Chondrocyte (in vitro differentiated cells): ENCODE results near the gene ADGRF5. TPM values are rescaled to one million over a fixed set of nuclear protein-coding genes. Genes with fewer than 3 reads are reported as not detected.

Experiments used
- DNase-seq: peaks from one replicate; pipeline ENCODE4 v3.0.0; 2021; ENCODE audit warnings: mixed read lengths, low spot score
- H3K27ac Mint-ChIP-seq: one replicate; pipeline ENCODE4 v1.8.0; 2021; ENCODE audit warnings: mild to moderate bottlenecking, moderate library complexity, mixed read lengths; ENCODE audit not compliant: unreplicated experiment
- H3K27me3 Mint-ChIP-seq: 2 replicates; pipeline ENCODE4 v1.8.0; 2021; ENCODE audit warnings: low read depth, mixed read lengths
- H3K36me3 Mint-ChIP-seq: 2 replicates; pipeline ENCODE4 v1.8.0; 2021; ENCODE audit warnings: low read depth, mixed read lengths
- H3K4me1 Mint-ChIP-seq: 2 replicates; pipeline ENCODE4 v1.8.0; 2021; ENCODE audit warnings: low read depth, mild to moderate bottlenecking, mixed read lengths
- H3K4me3 Mint-ChIP-seq: one replicate; pipeline ENCODE4 v1.8.0; 2021; ENCODE audit warnings: mild to moderate bottlenecking, moderate library complexity, mixed read lengths; ENCODE audit not compliant: unreplicated experiment
- H3K9me3 Mint-ChIP-seq: 2 replicates; pipeline ENCODE4 v1.8.0; 2021; ENCODE audit warnings: low read depth, mixed read lengths
- long read RNA-seq: library from polyadenylated mRNA; stranded (forward); transcript quantifications from one replicate; pipeline ENCODE4 v2.0.0, GENCODE V29; 2021
- total RNA-seq: library from RNA; stranded (reverse); gene quantifications from 3 replicates; pipeline ENCODE4 v1.2.1, GENCODE V29; 2021
- TF ChIP-seq, protein P1 (sequence below): fragments of 200-600 bp; sonication (generic); IDR thresholded peaks from 2 replicates; pipeline ENCODE4 v1.5.0; 2021; ENCODE audit warnings: antibody characterized with exemption, mild to moderate bottlenecking, moderate library complexity

ADGRF5 gene
- total RNA-seq = 0.67 to 0.95 TPM in 2 of 3 replicates, not detected in the other
- long read RNA-seq = 0 reads

DNA sequence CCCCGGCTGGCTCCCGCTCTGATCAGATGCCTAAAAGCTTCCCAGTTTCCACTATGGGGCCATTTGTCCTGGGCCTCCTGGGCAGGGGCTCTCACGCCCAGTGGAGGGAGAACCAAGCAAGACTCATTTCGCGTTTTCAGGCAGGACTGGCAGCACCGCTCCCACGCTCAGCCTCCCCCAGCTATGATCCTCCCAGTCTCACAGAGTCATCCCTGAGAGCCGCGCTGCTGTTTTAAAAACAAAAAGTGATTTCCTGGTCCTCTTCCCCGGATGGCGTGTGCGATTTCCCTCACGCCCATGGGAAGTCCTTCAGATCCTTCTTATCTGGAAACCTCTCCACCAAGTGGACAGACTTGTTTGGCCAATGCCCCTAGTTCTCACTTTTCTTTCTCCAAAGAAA is at the start of gene ADGRF5:
Gene ADGRF5 (minus strand): TSS at position 208 of the 400 bp plus-strand sequence. CDS start 15,176 bp downstream, outside the sequence.
- Mint-ChIP-seq H3K4me3 (no peak within 1 kb of the TSS), H3K9me3 (no peaks in the 10 kb centered on the region), H3K4me1 (peaks cover 12% of the 10 kb centered on the region), H3K27ac (no peak within 1 kb of the TSS), H3K36me3 (no peaks in the 10 kb centered on the region), H3K27me3 (no peaks in the 10 kb centered on the region)
- TF ChIP-seq, protein P1, sequence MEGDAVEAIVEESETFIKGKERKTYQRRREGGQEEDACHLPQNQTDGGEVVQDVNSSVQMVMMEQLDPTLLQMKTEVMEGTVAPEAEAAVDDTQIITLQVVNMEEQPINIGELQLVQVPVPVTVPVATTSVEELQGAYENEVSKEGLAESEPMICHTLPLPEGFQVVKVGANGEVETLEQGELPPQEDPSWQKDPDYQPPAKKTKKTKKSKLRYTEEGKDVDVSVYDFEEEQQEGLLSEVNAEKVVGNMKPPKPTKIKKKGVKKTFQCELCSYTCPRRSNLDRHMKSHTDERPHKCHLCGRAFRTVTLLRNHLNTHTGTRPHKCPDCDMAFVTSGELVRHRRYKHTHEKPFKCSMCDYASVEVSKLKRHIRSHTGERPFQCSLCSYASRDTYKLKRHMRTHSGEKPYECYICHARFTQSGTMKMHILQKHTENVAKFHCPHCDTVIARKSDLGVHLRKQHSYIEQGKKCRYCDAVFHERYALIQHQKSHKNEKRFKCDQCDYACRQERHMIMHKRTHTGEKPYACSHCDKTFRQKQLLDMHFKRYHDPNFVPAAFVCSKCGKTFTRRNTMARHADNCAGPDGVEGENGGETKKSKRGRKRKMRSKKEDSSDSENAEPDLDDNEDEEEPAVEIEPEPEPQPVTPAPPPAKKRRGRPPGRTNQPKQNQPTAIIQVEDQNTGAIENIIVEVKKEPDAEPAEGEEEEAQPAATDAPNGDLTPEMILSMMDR = no peak
- no peak for DNase-seq

DNA sequence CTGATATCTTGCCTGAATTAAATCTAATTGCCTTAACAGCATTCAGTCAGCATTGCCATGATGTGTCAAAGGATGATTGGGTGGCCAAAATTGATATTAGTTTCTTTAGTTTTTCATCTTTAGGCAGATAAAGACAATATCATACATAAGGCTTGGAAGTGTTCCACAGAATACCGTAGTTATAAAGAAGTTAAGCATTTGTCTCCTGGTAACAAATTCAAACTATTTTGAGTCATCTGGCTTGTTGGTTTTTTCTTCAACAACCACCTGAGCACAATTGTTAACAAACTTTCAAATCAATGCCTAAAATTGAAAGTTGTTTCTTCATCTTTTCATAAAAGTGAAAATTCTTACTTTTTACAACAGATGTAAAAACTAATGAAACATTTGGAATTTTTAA is 47.5 kb upstream of the ADGRF5 start:
- no peak overlapping the region for H3K27ac Mint-ChIP-seq
- no peak for DNase-seq
- H3K4me3 Mint-ChIP-seq = no peak overlapping the region
- peaks cover 5% of the 10 kb centered on the region for H3K4me1 Mint-ChIP-seq
- TF ChIP-seq, protein P1 = no peak
- no peaks in the 10 kb centered on the region for H3K9me3 Mint-ChIP-seq
- peaks cover 8% of the 10 kb centered on the region for H3K27me3 Mint-ChIP-seq
- no peaks in the 10 kb centered on the region for H3K36me3 Mint-ChIP-seq

GRCh38 chr6:46967826-46968349 is 46.1 kb upstream of the ADGRF5 start:
- peaks cover 8% of the 10 kb centered on the region for H3K27me3 Mint-ChIP-seq
- DNase-seq = no peak
- H3K4me1 Mint-ChIP-seq = peaks cover 5% of the 10 kb centered on the region
- H3K4me3 Mint-ChIP-seq = no peak overlapping the region
- no peaks in the 10 kb centered on the region for H3K36me3 Mint-ChIP-seq
- no peaks in the 10 kb centered on the region for H3K9me3 Mint-ChIP-seq
- TF ChIP-seq, protein P1 = no peak
- H3K27ac Mint-ChIP-seq = no peak overlapping the region

DNA sequence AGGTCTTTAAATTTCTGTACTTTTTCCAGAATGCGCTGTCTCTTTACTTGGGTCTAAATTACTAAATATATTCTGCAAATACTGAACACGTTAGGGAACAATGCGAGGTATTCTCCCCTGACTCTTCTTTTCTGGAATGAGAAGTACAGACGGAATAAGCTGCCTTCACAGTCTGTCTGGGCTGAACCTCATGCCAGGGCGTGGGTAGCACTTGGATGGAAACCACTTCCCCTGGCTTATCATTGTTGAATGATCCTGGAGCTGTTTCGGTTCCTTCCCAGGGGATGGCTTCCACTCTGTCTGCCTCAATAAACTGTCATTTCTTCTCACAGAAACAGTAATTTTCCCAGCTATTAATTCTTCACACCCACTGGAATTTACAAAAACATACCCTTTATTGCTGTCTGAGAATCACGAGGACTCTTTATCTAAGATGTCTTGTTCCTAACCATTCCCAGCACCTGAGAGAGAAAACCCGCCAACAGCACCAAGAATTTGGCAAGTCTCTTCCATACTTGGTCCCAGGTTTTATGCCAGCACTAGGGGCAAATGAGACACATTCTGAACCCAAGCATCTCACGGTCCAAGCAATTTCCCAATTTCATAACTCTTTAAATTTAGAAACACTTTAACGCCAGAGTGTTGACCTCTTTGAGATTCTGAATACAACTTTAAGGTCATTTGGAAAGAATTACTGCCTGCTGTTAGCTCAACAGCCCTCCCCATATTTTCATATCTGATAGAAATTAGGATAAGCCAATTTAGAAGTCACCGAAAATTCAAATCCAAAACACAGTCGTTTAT is 43.2 kb upstream of the ADGRF5 start:
- Mint-ChIP-seq H3K27me3 (peaks cover 2% of the 10 kb centered on the region), H3K27ac (no peak overlapping the region), H3K4me1 (peaks cover 5% of the 10 kb centered on the region), H3K4me3 (no peak overlapping the region), H3K36me3 (no peaks in the 10 kb centered on the region), H3K9me3 (no peaks in the 10 kb centered on the region)
- DNase-seq = no peak
- TF ChIP-seq, protein P1 = no peak

DNA sequence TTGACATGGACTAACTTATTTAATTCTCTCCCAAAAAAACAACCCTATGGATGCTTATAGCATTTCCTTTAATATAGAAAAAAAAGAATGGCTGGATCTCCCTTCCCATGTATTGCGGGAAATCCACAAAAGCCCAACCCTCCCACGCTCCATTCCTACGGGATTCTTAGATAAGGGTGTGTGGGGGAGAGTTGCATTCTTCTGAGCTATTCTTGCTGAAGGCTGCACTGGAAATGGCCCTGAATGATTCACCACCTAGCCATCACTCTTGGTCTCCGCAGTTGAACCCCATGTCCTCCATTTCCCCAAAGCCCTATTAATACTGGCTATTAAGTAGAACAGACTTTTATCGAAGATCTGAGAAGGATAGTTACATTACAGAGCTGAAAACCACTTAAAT is 41.9 kb upstream of the ADGRF5 start:
- Mint-ChIP-seq H3K36me3 (no peaks in the 10 kb centered on the region), H3K4me3 (no peak overlapping the region), H3K27me3 (peaks cover 7% of the 10 kb centered on the region), H3K9me3 (no peaks in the 10 kb centered on the region), H3K27ac (no peak overlapping the region), H3K4me1 (peaks cover 5% of the 10 kb centered on the region)
- TF ChIP-seq, protein P1 = no peak
- DNase-seq = no peak
